SK-N-SH (cell line): Measurements from ENCODE around the gene CD46.

Experiments used
- CTCF ChIP-seq: fragments of 200-600 bp; sonication (generic); IDR thresholded peaks from 2 replicates; pipeline ENCODE4 v1.6.1; 2017; ENCODE audit warnings: antibody characterized with exemption, mild to moderate bottlenecking, moderate library complexity
- GATA2 ChIP-seq: sonication (generic); formaldehyde crosslinking; IDR thresholded peaks from 2 replicates; pipeline ENCODE4 v1.5.0; 2020; ENCODE audit warnings: mild to moderate bottlenecking, missing genetic modification reagents
- JUND ChIP-seq: IDR thresholded peaks from 2 replicates; pipeline ENCODE4 v1.4.0; 2012
- MAX ChIP-seq: IDR thresholded peaks from 2 replicates; pipeline ENCODE4 v1.4.0; 2012; ENCODE audit warnings: low read depth
- POLR2AphosphoS5 ChIP-seq: IDR thresholded peaks from 2 replicates; pipeline ENCODE4 v1.6.1; 2012; ENCODE audit warnings: low read depth, low read length
- RXRA ChIP-seq: IDR thresholded peaks from 2 replicates; pipeline ENCODE4 v1.4.0; 2012; ENCODE audit warnings: low read depth, mild to moderate bottlenecking, borderline replicate concordance
- TAF1 ChIP-seq: IDR thresholded peaks from 2 replicates; pipeline ENCODE4 v1.6.1; 2012; ENCODE audit warnings: low read depth, mild to moderate bottlenecking, low read length, moderate library complexity, borderline replicate concordance

DNA sequence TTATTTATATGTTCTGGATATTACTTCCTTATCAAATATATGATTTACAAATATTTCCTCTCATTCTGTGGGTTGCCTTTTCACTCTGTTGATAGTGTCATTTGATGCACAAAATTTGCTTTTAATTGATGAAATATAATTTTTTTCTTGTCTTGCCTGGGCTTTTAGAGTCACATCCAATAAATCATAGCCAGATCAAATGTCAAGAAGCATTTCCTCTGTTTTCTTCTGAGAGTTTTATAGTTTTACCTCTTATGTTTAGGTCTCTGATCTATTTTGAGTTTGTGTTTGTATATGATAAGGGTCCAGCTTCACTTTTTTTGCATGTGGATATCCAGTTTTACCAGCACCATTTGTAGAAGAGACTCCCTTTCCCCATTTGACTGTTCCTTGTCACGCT is 29.5 kb downstream of the CD46 start:
- TF ChIP-seq RXRA (no peak), CTCF (no peak), JUND (no peak), POLR2AphosphoS5 (no peak), GATA2 (no peak), MAX (no peak), TAF1 (no peak)
